Naive B cell (primary cell): ENCODE measurements around the gene NISCH. TPM values are rescaled to one million over a fixed set of nuclear protein-coding genes. Genes with fewer than 3 reads are reported as not detected.

Experiments
- ATAC-seq, 2 donors: fragments of 150-1000 bp; cut with Tn5 transposase; 2 replicates each; pipeline ENCODE4 v1.10.0; 2021; ENCODE audit warnings: low read depth in 2 of 2, mild to moderate bottlenecking in 2 of 2, moderate library complexity in 2 of 2
- DNase-seq: peaks from one replicate; pipeline ENCODE4 v3.0.0; 2022
- H3K27ac Mint-ChIP-seq, 6 donors: one replicate each; pipeline ENCODE4 v1.8.0; 2020 to 2022; ENCODE audit warnings: mild to moderate bottlenecking in 6 of 6, mixed read lengths in 6 of 6, moderate library complexity in 5 of 6, inconsistent platforms in 2 of 6
- H3K27me3 Mint-ChIP-seq, 3 donors: one replicate each; pipeline ENCODE4 v1.8.0; 2021 to 2022; ENCODE audit warnings: mixed read lengths in 3 of 3, mild to moderate bottlenecking in 1 of 3
- H3K36me3 Mint-ChIP-seq, 2 donors: one replicate each; pipeline ENCODE4 v1.8.0; 2020 to 2022; ENCODE audit warnings: mixed read lengths in 2 of 2, inconsistent platforms in 1 of 2, mild to moderate bottlenecking in 1 of 2
- H3K4me1 Mint-ChIP-seq, 3 donors: one replicate each; pipeline ENCODE4 v1.8.0; 2020 to 2022; ENCODE audit warnings: mixed read lengths in 3 of 3, inconsistent platforms in 1 of 3, mild to moderate bottlenecking in 1 of 3, moderate library complexity in 1 of 3
- H3K4me3 Mint-ChIP-seq, 8 donors: one replicate each; pipeline ENCODE4 v1.8.0; 2020 to 2022; ENCODE audit warnings: mild to moderate bottlenecking in 8 of 8, mixed read lengths in 8 of 8, moderate library complexity in 8 of 8, inconsistent platforms in 2 of 8
- H3K9me3 Mint-ChIP-seq, 7 donors: one replicate each; pipeline ENCODE4 v1.8.0; 2020 to 2022; ENCODE audit warnings: mixed read lengths in 7 of 7, mild to moderate bottlenecking in 5 of 7, inconsistent platforms in 2 of 7, moderate library complexity in 1 of 7
- polyA plus RNA-seq, 6 donors: library from polyadenylated mRNA; unstranded; fragments of 300-500 nt; fragmentation: Illumina TruSeq; gene quantifications; one replicate each; pipeline ENCODE4 v1.2.3, GENCODE V29; 2021; ENCODE audit warnings: low read depth in 6 of 6

Gene NISCH
- polyA plus RNA-seq, 6 donors from 2014 or later, result 14.4 to 27.0 (median 15.7) TPM

- peaks cover 5 to 20% (median 10%) of the 10 kb centered on the region in 3 donors for H3K4me1 Mint-ChIP-seq
- peaks cover 0 to 13% (median 0%) of the 10 kb centered on the region in 3 donors for H3K27me3 Mint-ChIP-seq
- no peaks in the 10 kb centered on the region for H3K36me3 Mint-ChIP-seq
- no peaks in the 10 kb centered on the region for H3K9me3 Mint-ChIP-seq
- peak overlapping the region in 1 of 8 donors; percentile 18 for H3K4me3 Mint-ChIP-seq
- DNase-seq, result peak; percentile 70
- H3K27ac Mint-ChIP-seq, result peak overlapping the region in 4 of 6 donors; percentile 50 to 79 (median 70)
- ATAC-seq, result peak; percentile 71 to 72
Observed at GRCh38 chr3:52446631-52447511, 8.5 kb upstream of the NISCH start.

- Mint-ChIP-seq H3K36me3 (no peaks in the 10 kb centered on the region), H3K27ac (peak overlapping the region in 1 of 6 donors; percentile 63)
Observed at GRCh38 chr3:52447512-52448355, 7.7 kb upstream of the NISCH start.

GRCh38 chr3:52450489-52451236 lies 4.7 kb upstream of the NISCH start:
- DNase-seq (no peak), ATAC-seq (no peak)
- H3K36me3 Mint-ChIP-seq, result no peaks in the 10 kb centered on the region
- H3K4me1 Mint-ChIP-seq, result peaks cover 18 to 25% (median 20%) of the 10 kb centered on the region in 3 donors
- no peak overlapping the region for H3K27ac Mint-ChIP-seq
- no peak overlapping the region for H3K4me3 Mint-ChIP-seq
- H3K27me3 Mint-ChIP-seq, result peaks cover 0 to 5% (median 0%) of the 10 kb centered on the region in 3 donors
- H3K9me3 Mint-ChIP-seq, result no peaks in the 10 kb centered on the region

More at GRCh38 chr3:52447512-52448355, 7.7 kb upstream of the NISCH start:
- Mint-ChIP-seq H3K4me3 (no peak overlapping the region), H3K27me3 (peaks cover 0 to 9% (median 0%) of the 10 kb centered on the region in 3 donors), H3K4me1 (peaks cover 5 to 20% (median 10%) of the 10 kb centered on the region in 3 donors), H3K9me3 (no peaks in the 10 kb centered on the region)
- ATAC-seq, result no peak
- no peak for DNase-seq

GRCh38 chr3:52451237-52452083 lies 3.9 kb upstream of the NISCH start:
- Mint-ChIP-seq H3K27ac (peak overlapping the region in 1 of 6 donors; percentile 83), H3K4me1 (peaks cover 26 to 31% (median 26%) of the 10 kb centered on the region in 3 donors), H3K9me3 (no peaks in the 10 kb centered on the region), H3K27me3 (peaks cover 0 to 5% (median 0%) of the 10 kb centered on the region in 3 donors), H3K36me3 (no peaks in the 10 kb centered on the region), H3K4me3 (peak overlapping the region in 1 of 8 donors; percentile 58)
- DNase-seq (no peak), ATAC-seq (no peak)

GRCh38 chr3:52452126-52452525 lies 3.3 kb upstream of the NISCH start:
- DNase-seq (no peak), ATAC-seq (no peak)
- Mint-ChIP-seq H3K4me3 (no peak overlapping the region), H3K4me1 (peaks cover 26 to 31% (median 29%) of the 10 kb centered on the region in 3 donors), H3K27me3 (peaks cover 0 to 5% (median 0%) of the 10 kb centered on the region in 3 donors), H3K27ac (peak overlapping the region in 1 of 6 donors; percentile 24), H3K9me3 (no peaks in the 10 kb centered on the region), H3K36me3 (no peaks in the 10 kb centered on the region)

- H3K4me3 Mint-ChIP-seq, result peak overlapping the region in 1 of 8 donors; percentile 89
- ATAC-seq, result no peak
- H3K36me3 Mint-ChIP-seq, result no peaks in the 10 kb centered on the region
- H3K27me3 Mint-ChIP-seq, result peaks cover 0 to 5% (median 0%) of the 10 kb centered on the region in 3 donors
- no peak for DNase-seq
- H3K27ac Mint-ChIP-seq, result peak overlapping the region in 1 of 6 donors; percentile 24
- H3K9me3 Mint-ChIP-seq, result no peaks in the 10 kb centered on the region
- peaks cover 29 to 34% (median 33%) of the 10 kb centered on the region in 3 donors for H3K4me1 Mint-ChIP-seq
Observed at GRCh38 chr3:52452570-52453221, 2.7 kb upstream of the NISCH start.

- ATAC-seq, result no peak
- peaks cover 29 to 40% (median 35%) of the 10 kb centered on the region in 3 donors for H3K4me1 Mint-ChIP-seq
- DNase-seq, result no peak
- no peaks in the 10 kb centered on the region for H3K9me3 Mint-ChIP-seq
- H3K4me3 Mint-ChIP-seq, result peak within 1 kb of the TSS; percentile 87 to 99 (median 93)
- no peaks in the 10 kb centered on the region for H3K36me3 Mint-ChIP-seq
- H3K27me3 Mint-ChIP-seq, result peaks cover 0 to 5% (median 0%) of the 10 kb centered on the region in 3 donors
- peak within 1 kb of the TSS; percentile 96 to 98 (median 97) for H3K27ac Mint-ChIP-seq
Observed at GRCh38 chr3:52453496-52454249, 1.7 kb upstream of the NISCH start, which contains the start of gene TNNC1. Gene TNNC1, minus strand, starts transcription at chr3:52454041. Its CDS starts 26 bp downstream, at chr3:52454015.

GRCh38 chr3:52454250-52454937 lies 1.0 kb upstream of the NISCH start:
- no peak for DNase-seq
- peak overlapping the region; percentile 96 to 98 (median 97) for H3K27ac Mint-ChIP-seq
- no peaks in the 10 kb centered on the region for H3K36me3 Mint-ChIP-seq
- ATAC-seq, result no peak
- peaks cover 29 to 40% (median 35%) of the 10 kb centered on the region in 3 donors for H3K4me1 Mint-ChIP-seq
- no peaks in the 10 kb centered on the region for H3K27me3 Mint-ChIP-seq
- peak overlapping the region; percentile 87 to 99 (median 93) for H3K4me3 Mint-ChIP-seq
- H3K9me3 Mint-ChIP-seq, result no peaks in the 10 kb centered on the region

- no peak for DNase-seq
- Mint-ChIP-seq H3K4me1 (peaks cover 29 to 40% (median 35%) of the 10 kb centered on the region in 3 donors), H3K4me3 (peak overlapping the region; percentile 87 to 99 (median 93)), H3K27me3 (no peaks in the 10 kb centered on the region), H3K27ac (peak overlapping the region; percentile 96 to 98 (median 97)), H3K9me3 (no peaks in the 10 kb centered on the region), H3K36me3 (no peaks in the 10 kb centered on the region)
- ATAC-seq, result peak in 1 of 2 donors; percentile 10
Observed at GRCh38 chr3:52454938-52455282, 494 bp upstream of the NISCH start.

GRCh38 chr3:52456169-52456799 lies 880 bp downstream of the NISCH start:
- Mint-ChIP-seq H3K36me3 (no peaks in the 10 kb centered on the region), H3K9me3 (no peaks in the 10 kb centered on the region), H3K27me3 (no peaks in the 10 kb centered on the region), H3K27ac (peak overlapping the region; percentile 88 to 98 (median 94)), H3K4me3 (peak overlapping the region; percentile 87 to 99 (median 93)), H3K4me1 (peaks cover 29 to 43% (median 35%) of the 10 kb centered on the region in 3 donors)
- ATAC-seq, result no peak
- DNase-seq, result no peak
